Gastroesophageal sphincter (tissue), 3 donors: ENCODE data around the gene HSD3B2.

ENCODE experiments used
- EP300 ChIP-seq: sonication (generic); formaldehyde crosslinking; IDR thresholded peaks from one replicate; pipeline ENCODE4 v1.6.1; 2017; ENCODE audit warnings: antibody characterized with exemption, mild to moderate bottlenecking
- TF ChIP-seq, protein P1 (sequence below), 4 experiments: fragments of 200-600 bp in 2 of 4; fragments of 450-650 bp in 2 of 4; sonication (generic) in 1 of 4; IDR thresholded peaks; one replicate each; pipeline ENCODE4 v1.5.1; 2017 to 2019; ENCODE audit warnings: antibody characterized with exemption in 4 of 4, mild to moderate bottlenecking in 2 of 4, moderate library complexity in 2 of 4

DNA sequence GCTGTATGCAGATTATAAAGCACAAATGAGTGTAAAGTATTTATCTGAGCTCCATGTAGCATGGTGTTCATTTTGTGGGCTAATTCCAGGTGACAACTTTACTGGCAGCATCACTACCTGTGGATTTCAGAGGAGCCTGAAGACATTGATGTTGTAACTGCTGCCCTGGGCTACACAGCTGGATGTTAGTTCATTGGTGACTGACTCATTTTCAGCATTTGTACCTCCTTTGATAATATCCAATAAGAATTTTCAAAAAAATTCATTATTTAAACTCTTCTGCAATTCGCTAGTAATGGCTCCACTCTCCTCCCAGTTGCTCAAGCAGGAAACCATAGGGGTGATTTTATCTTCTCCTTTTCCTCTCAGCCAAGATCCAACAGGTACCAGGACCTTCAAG is 54.8 kb downstream of the HSD3B2 start:
- TF ChIP-seq, protein P1, sequence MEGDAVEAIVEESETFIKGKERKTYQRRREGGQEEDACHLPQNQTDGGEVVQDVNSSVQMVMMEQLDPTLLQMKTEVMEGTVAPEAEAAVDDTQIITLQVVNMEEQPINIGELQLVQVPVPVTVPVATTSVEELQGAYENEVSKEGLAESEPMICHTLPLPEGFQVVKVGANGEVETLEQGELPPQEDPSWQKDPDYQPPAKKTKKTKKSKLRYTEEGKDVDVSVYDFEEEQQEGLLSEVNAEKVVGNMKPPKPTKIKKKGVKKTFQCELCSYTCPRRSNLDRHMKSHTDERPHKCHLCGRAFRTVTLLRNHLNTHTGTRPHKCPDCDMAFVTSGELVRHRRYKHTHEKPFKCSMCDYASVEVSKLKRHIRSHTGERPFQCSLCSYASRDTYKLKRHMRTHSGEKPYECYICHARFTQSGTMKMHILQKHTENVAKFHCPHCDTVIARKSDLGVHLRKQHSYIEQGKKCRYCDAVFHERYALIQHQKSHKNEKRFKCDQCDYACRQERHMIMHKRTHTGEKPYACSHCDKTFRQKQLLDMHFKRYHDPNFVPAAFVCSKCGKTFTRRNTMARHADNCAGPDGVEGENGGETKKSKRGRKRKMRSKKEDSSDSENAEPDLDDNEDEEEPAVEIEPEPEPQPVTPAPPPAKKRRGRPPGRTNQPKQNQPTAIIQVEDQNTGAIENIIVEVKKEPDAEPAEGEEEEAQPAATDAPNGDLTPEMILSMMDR (IDR thresholded peaks at IDR 0.05): no peak
- TF ChIP-seq EP300: no peak
